WTC11 (cell line): Measurements from ENCODE around the gene FAM20C. TPM values are rescaled to one million over a fixed set of nuclear protein-coding genes. Genes with fewer than 3 reads are reported as not detected.

Experiments
- ATAC-seq: fragments of 200-7000 bp; cut with Tn5 transposase; 2 replicates; pipeline ENCODE4 v1.10.0; 2021; ENCODE audit warnings: mild to moderate bottlenecking, moderate library complexity
- CTCF ChIA-PET: fragments of 300-600 bp; sonication (Branson Sonifier 250); formaldehyde crosslinking; loops from one replicate; lab custom pipeline; 2021; ENCODE audit warnings: antibody characterized with exemption; lab: Charles Lee
- POLR2A ChIA-PET: fragments of 350-600 bp; sonication (Branson Sonifier 250); formaldehyde crosslinking; loops from one replicate; lab custom pipeline; 2021; ENCODE audit warnings: antibody characterized with exemption; lab: Charles Lee
- DNase-seq: peaks from one replicate; pipeline ENCODE4 v3.0.0; 2021; ENCODE audit warnings: low spot score
- H3K27ac Mint-ChIP-seq: 2 replicates; pipeline ENCODE4 v1.8.0; 2021; ENCODE audit warnings: mixed read lengths
- H3K27me3 Mint-ChIP-seq: 2 replicates; pipeline ENCODE4 v1.8.0; 2021; ENCODE audit warnings: low read depth, mild to moderate bottlenecking, moderate library complexity, mixed read lengths
- H3K36me3 Mint-ChIP-seq: 2 replicates; pipeline ENCODE4 v1.8.0; 2021; ENCODE audit warnings: mixed read lengths
- H3K4me1 Mint-ChIP-seq: 2 replicates; pipeline ENCODE4 v1.8.0; 2022; ENCODE audit warnings: mixed read lengths
- H3K4me3 Mint-ChIP-seq: 2 replicates; pipeline ENCODE4 v1.8.0; 2021; ENCODE audit warnings: mild to moderate bottlenecking, moderate library complexity, mixed read lengths
- H3K9me3 Mint-ChIP-seq: 2 replicates; pipeline ENCODE4 v1.8.0; 2021; ENCODE audit warnings: mixed read lengths
- ATF1 ChIP-seq: sonication (generic); formaldehyde crosslinking; IDR thresholded peaks from 2 replicates; pipeline ENCODE4 v1.8.1; 2023; ENCODE audit warnings: mild to moderate bottlenecking, moderate library complexity, missing genetic modification reagents
- CREB1 ChIP-seq: sonication (generic); formaldehyde crosslinking; IDR thresholded peaks from 2 replicates; pipeline ENCODE4 v1.8.0; 2023; ENCODE audit warnings: mild to moderate bottlenecking, missing genetic modification reagents
- FOXJ3 ChIP-seq: sonication (generic); formaldehyde crosslinking; IDR thresholded peaks from 2 replicates; pipeline ENCODE4 v1.9.0; 2021; ENCODE audit warnings: missing genetic modification reagents, mild to moderate bottlenecking, borderline replicate concordance
- FOXK1 ChIP-seq: sonication (generic); formaldehyde crosslinking; IDR thresholded peaks from 2 replicates; pipeline ENCODE4 v1.8.0; 2022; ENCODE audit warnings: mild to moderate bottlenecking, moderate library complexity, missing genetic modification reagents
- GTF2I ChIP-seq: fragments of 250-450 bp; sonication (Bioruptor Pico); conservative IDR thresholded peaks from 2 replicates; pipeline ENCODE4 v1.4.0; 2021; ENCODE audit warnings: mild to moderate bottlenecking
- KAT7 ChIP-seq: sonication (generic); formaldehyde crosslinking; IDR thresholded peaks from 2 replicates; pipeline ENCODE4 v1.8.1; 2023; ENCODE audit warnings: missing genetic modification reagents, mild to moderate bottlenecking, borderline replicate concordance
- SOX15 ChIP-seq: fragments of 250-450 bp; sonication (Bioruptor Pico); IDR thresholded peaks from 2 replicates; pipeline ENCODE4 v1.9.0; 2021; ENCODE audit warnings: mild to moderate bottlenecking
- ZNF138 ChIP-seq: sonication (generic); formaldehyde crosslinking; conservative IDR thresholded peaks from 2 replicates; pipeline ENCODE4 v1.8.1; 2022; ENCODE audit warnings: mild to moderate bottlenecking, moderate library complexity, missing genetic modification reagents
- ZNF263 ChIP-seq: sonication (generic); formaldehyde crosslinking; IDR thresholded peaks from 2 replicates; pipeline ENCODE4 v1.8.1; 2022; ENCODE audit warnings: low read depth, mild to moderate bottlenecking, moderate library complexity, missing genetic modification reagents
- ZNF416 ChIP-seq: fragments of 250-450 bp; sonication (Bioruptor Pico); IDR thresholded peaks from 2 replicates; pipeline ENCODE4 v1.9.0; 2021; ENCODE audit warnings: mild to moderate bottlenecking, inconsistent platforms
- ZNF423 ChIP-seq: fragments of 250-450 bp; sonication (Bioruptor Pico); IDR thresholded peaks from 2 replicates; pipeline ENCODE4 v2.1.2; 2022; ENCODE audit warnings: mild to moderate bottlenecking, moderate library complexity
- total RNA-seq: library from RNA; stranded (reverse); gene quantifications from 3 replicates; pipeline ENCODE4 v1.2.3, GENCODE V29; 2021
- TF ChIP-seq, protein P1 (sequence below): sonication (generic); formaldehyde crosslinking; IDR thresholded peaks from 2 replicates; pipeline ENCODE4 v1.8.1; 2023; ENCODE audit warnings: mild to moderate bottlenecking, missing genetic modification reagents, moderate library complexity
- TF ChIP-seq, protein P2 (sequence below): fragments of 250-450 bp; sonication (Bioruptor Pico); IDR thresholded peaks from 2 replicates; pipeline ENCODE4 v1.9.0; 2021; ENCODE audit warnings: mild to moderate bottlenecking
- TF ChIP-seq, protein P3 (sequence below): sonication (generic); formaldehyde crosslinking; IDR thresholded peaks from 2 replicates; pipeline ENCODE4 v1.8.1; 2022; ENCODE audit warnings: low read depth, missing genetic modification reagents, borderline replicate concordance
- TF ChIP-seq, protein P4 (sequence below): fragments of 250-450 bp; sonication (Bioruptor Pico); IDR thresholded peaks from 2 replicates; pipeline ENCODE4 v1.9.0; 2021; ENCODE audit warnings: moderate library complexity, mild to moderate bottlenecking, inconsistent platforms, borderline replicate concordance
- TF ChIP-seq, protein P5 (sequence below): fragments of 200-600 bp; IDR thresholded peaks from 2 replicates; pipeline ENCODE4 v1.8.0; 2022; ENCODE audit warnings: antibody characterized with exemption
- TF ChIP-seq, protein P6 (sequence below): sonication (generic); formaldehyde crosslinking; IDR thresholded peaks from 2 replicates; pipeline ENCODE4 v1.8.1; 2023; ENCODE audit warnings: mild to moderate bottlenecking, moderate library complexity, missing genetic modification reagents
- TF ChIP-seq, protein P7 (sequence below): fragments of 250-450 bp; sonication (Bioruptor Pico); conservative IDR thresholded peaks from 2 replicates; pipeline ENCODE4 v1.9.0; 2021; ENCODE audit warnings: mild to moderate bottlenecking
- TF ChIP-seq, protein P8 (sequence below): sonication (generic); formaldehyde crosslinking; conservative IDR thresholded peaks from 2 replicates; pipeline ENCODE4 v1.8.1; 2022; ENCODE audit warnings: mild to moderate bottlenecking, missing genetic modification reagents
- TF ChIP-seq, protein P9 (sequence below): sonication (generic); formaldehyde crosslinking; IDR thresholded peaks from 2 replicates; pipeline ENCODE4 v1.8.0; 2022; ENCODE audit warnings: mild to moderate bottlenecking, missing genetic modification reagents

The FAM20C gene
- total RNA-seq, 1 experiment from 2014 or later, result 64.9 TPM

DNA sequence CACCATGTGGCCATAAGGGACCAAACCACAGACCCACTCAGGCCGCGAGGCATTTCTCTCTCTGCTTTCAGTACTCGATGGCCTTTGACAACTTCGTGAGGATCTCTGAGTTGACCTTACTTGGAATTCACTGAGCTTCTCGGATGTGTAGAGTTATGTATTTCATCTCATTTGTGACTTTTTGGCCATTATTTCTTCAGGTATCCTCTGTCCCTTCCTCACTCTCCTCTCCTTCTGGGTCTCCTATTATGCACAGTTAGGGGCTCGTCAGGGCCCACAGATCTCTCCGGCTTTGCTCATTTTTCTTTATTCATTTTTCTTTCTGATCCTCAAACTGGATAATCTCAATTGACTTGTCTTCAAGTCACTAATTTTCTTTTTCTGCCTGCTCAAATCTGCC lies 81.0 kb downstream of the FAM20C start:
- no peak for ATAC-seq
- ChIA-PET POLR2A (no interaction called here), CTCF (no interaction called here)
- Mint-ChIP-seq H3K27ac (no peak overlapping the region), H3K9me3 (peaks cover 60% of the 10 kb centered on the region), H3K4me1 (no peaks in the 10 kb centered on the region), H3K27me3 (peaks cover 29% of the 10 kb centered on the region), H3K36me3 (peaks cover 41% of the 10 kb centered on the region), H3K4me3 (no peak overlapping the region)
- no peak for TF ChIP-seq KAT7 (CRISPR knock-in tag)
- no peak for DNase-seq

DNA sequence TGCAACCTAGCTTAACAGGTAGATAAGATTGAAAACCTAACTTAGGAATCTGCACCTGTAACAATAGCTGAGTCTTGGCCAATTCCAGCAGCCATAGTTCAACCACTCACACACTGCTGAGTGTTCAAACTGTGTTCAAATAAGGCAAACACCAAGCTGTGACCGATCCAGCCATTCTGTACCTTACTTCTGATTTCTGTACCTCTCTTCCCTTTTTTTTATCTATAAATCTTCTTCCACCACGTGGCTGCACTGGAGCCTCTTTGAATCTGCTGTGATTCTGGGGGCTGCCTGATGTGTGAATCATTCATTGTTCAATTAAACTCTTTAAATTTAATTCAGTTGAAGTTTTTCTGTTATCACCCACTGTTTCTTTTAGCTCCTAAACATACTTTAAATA lies 81.9 kb downstream of the FAM20C start:
- ChIA-PET CTCF (no interaction called here), POLR2A (no interaction called here)
- Mint-ChIP-seq H3K27ac (no peak overlapping the region), H3K9me3 (peaks cover 57% of the 10 kb centered on the region), H3K27me3 (peaks cover 29% of the 10 kb centered on the region), H3K4me1 (no peaks in the 10 kb centered on the region), H3K36me3 (peaks cover 39% of the 10 kb centered on the region), H3K4me3 (no peak overlapping the region)
- DNase-seq (no peak), ATAC-seq (no peak)
- TF ChIP-seq ZNF263, result no peak
- TF ChIP-seq SOX15, result no peak
- TF ChIP-seq, protein P1, sequence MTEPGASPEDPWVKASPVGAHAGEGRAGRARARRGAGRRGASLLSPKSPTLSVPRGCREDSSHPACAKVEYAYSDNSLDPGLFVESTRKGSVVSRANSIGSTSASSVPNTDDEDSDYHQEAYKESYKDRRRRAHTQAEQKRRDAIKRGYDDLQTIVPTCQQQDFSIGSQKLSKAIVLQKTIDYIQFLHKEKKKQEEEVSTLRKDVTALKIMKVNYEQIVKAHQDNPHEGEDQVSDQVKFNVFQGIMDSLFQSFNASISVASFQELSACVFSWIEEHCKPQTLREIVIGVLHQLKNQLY (CRISPR knock-in tag), result no peak
- no peak for TF ChIP-seq ZNF416 (CRISPR knock-in tag)

DNA sequence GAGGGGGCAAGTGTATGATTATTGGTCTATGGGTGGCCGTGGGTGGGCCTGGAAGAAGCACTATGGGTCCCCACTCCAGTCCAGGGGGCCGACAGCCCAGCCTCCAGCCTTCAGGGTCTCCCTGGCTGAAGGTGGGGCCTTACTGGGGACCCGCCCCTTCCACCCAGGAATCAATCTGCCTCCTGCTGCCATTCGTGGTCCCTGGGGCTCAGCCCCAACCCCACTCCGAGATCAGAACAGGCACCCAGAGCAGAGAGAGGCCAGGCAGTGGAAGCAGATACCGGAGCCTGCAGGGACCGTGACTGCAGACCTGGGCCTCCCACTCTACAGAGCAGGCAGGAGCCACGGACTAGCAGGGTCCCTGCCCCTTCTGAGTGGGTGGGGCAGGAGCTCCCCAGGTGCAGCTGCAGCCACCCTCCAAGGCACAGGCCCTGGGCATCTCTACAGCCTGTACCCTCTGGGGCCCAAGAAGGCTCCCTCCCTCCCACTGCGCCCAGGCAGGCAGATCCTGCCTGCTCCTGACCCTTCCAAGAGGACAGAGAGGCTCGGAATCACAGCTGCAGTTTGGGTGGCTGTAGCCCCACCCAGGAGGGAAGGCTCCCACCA lies 84.0 kb downstream of the FAM20C start:
- CTCF ChIA-PET, result no interaction called here
- ATAC-seq (no peak), DNase-seq (no peak)
- Mint-ChIP-seq H3K27ac (no peak overlapping the region), H3K4me3 (no peak overlapping the region), H3K36me3 (peaks cover 36% of the 10 kb centered on the region), H3K4me1 (no peaks in the 10 kb centered on the region), H3K9me3 (peaks cover 48% of the 10 kb centered on the region), H3K27me3 (peaks cover 22% of the 10 kb centered on the region)
- POLR2A ChIA-PET, result no interaction called here
- TF ChIP-seq, protein P2, sequence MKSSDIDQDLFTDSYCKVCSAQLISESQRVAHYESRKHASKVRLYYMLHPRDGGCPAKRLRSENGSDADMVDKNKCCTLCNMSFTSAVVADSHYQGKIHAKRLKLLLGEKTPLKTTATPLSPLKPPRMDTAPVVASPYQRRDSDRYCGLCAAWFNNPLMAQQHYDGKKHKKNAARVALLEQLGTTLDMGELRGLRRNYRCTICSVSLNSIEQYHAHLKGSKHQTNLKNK (CRISPR knock-in tag), result no peak
- TF ChIP-seq, protein P3, sequence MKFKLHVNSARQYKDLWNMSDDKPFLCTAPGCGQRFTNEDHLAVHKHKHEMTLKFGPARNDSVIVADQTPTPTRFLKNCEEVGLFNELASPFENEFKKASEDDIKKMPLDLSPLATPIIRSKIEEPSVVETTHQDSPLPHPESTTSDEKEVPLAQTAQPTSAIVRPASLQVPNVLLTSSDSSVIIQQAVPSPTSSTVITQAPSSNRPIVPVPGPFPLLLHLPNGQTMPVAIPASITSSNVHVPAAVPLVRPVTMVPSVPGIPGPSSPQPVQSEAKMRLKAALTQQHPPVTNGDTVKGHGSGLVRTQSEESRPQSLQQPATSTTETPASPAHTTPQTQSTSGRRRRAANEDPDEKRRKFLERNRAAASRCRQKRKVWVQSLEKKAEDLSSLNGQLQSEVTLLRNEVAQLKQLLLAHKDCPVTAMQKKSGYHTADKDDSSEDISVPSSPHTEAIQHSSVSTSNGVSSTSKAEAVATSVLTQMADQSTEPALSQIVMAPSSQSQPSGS, result no peak
- TF ChIP-seq, protein P4, sequence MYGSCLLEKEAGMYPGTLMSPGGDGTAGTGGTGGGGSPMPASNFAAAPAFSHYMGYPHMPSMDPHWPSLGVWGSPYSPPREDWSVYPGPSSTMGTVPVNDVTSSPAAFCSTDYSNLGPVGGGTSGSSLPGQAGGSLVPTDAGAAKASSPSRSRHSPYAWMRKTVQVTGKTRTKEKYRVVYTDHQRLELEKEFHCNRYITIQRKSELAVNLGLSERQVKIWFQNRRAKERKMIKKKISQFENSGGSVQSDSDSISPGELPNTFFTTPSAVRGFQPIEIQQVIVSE, result no peak
- TF ChIP-seq FOXK1 (CRISPR knock-in tag), result no peak
- TF ChIP-seq ZNF138, result no peak
- no peak for TF ChIP-seq ZNF423 (CRISPR knock-in tag)
- TF ChIP-seq, protein P5, sequence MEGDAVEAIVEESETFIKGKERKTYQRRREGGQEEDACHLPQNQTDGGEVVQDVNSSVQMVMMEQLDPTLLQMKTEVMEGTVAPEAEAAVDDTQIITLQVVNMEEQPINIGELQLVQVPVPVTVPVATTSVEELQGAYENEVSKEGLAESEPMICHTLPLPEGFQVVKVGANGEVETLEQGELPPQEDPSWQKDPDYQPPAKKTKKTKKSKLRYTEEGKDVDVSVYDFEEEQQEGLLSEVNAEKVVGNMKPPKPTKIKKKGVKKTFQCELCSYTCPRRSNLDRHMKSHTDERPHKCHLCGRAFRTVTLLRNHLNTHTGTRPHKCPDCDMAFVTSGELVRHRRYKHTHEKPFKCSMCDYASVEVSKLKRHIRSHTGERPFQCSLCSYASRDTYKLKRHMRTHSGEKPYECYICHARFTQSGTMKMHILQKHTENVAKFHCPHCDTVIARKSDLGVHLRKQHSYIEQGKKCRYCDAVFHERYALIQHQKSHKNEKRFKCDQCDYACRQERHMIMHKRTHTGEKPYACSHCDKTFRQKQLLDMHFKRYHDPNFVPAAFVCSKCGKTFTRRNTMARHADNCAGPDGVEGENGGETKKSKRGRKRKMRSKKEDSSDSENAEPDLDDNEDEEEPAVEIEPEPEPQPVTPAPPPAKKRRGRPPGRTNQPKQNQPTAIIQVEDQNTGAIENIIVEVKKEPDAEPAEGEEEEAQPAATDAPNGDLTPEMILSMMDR, result no peak
- TF ChIP-seq, protein P6, sequence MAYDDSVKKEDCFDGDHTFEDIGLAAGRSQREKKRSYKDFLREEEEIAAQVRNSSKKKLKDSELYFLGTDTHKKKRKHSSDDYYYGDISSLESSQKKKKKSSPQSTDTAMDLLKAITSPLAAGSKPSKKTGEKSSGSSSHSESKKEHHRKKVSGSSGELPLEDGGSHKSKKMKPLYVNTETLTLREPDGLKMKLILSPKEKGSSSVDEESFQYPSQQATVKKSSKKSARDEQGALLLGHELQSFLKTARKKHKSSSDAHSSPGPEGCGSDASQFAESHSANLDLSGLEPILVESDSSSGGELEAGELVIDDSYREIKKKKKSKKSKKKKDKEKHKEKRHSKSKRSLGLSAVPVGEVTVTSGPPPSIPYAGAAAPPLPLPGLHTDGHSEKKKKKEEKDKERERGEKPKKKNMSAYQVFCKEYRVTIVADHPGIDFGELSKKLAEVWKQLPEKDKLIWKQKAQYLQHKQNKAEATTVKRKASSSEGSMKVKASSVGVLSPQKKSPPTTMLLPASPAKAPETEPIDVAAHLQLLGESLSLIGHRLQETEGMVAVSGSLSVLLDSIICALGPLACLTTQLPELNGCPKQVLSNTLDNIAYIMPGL (CRISPR knock-in tag), result no peak
- TF ChIP-seq GTF2I (CRISPR knock-in tag), result no peak
- TF ChIP-seq CREB1 (CRISPR knock-in tag), result no peak
- TF ChIP-seq, protein P7, sequence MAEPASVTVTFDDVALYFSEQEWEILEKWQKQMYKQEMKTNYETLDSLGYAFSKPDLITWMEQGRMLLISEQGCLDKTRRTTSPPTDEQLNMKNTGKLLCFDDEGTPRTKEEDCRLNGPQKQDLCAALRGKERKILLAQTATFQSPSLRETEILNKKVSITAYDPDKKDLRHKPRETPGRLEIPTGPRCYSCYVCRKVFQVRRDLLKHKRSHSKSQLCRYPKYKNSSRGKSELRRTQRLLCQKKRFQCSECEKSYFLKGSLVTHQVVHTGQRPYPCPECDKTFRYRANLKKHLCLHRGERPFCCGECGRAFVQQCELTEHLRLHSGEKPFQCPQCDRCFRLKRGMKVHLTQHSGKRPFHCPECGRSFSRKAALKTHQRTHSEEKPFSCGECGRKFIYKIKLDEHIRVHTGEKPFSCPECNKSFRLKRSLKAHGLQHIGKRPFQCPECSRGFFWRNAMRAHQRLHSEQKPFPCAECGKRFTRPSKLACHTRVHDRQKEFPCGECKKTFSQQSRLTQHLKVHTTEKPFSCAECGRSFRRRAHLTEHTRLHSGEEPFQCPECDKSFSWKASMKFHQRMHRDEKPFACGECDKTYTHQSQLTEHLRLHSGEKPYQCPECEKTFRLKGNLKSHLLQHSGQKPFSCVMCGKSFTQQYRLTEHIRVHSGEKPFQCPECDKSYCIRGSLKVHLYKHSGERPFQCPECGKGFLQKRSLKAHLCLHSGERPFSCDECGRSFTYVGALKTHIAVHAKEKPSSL (CRISPR knock-in tag), result no peak
- TF ChIP-seq ZNF416 (CRISPR knock-in tag), result no peak
- no peak for TF ChIP-seq FOXJ3 (CRISPR knock-in tag)
- no peak for TF ChIP-seq ATF1 (CRISPR knock-in tag)
- TF ChIP-seq, protein P8, sequence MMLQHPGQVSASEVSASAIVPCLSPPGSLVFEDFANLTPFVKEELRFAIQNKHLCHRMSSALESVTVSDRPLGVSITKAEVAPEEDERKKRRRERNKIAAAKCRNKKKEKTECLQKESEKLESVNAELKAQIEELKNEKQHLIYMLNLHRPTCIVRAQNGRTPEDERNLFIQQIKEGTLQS (CRISPR knock-in tag), result no peak
- TF ChIP-seq, protein P9, sequence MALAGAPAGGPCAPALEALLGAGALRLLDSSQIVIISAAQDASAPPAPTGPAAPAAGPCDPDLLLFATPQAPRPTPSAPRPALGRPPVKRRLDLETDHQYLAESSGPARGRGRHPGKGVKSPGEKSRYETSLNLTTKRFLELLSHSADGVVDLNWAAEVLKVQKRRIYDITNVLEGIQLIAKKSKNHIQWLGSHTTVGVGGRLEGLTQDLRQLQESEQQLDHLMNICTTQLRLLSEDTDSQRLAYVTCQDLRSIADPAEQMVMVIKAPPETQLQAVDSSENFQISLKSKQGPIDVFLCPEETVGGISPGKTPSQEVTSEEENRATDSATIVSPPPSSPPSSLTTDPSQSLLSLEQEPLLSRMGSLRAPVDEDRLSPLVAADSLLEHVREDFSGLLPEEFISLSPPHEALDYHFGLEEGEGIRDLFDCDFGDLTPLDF (CRISPR knock-in tag), result no peak
